Endodermal cell (in vitro differentiated cells): ENCODE results near the gene RAB7B. TPM values are rescaled to one million over a fixed set of nuclear protein-coding genes. Genes with fewer than 3 reads are reported as not detected.

Experiments used
- DNase-seq: peaks from one replicate; pipeline ENCODE4 v3.0.0-alpha.2; 2017
- H3K27ac ChIP-seq: 2 replicates; pipeline ENCODE4 v1.5.1; 2013; ENCODE audit warnings: mild to moderate bottlenecking, low read depth, low read length, moderate library complexity
- H3K27me3 ChIP-seq: 2 replicates; pipeline ENCODE4 v1.6.1; 2013; ENCODE audit warnings: mild to moderate bottlenecking, low read length, moderate library complexity; ENCODE audit not compliant: insufficient read depth, control insufficient read depth, poor library complexity, severe bottlenecking
- H3K36me3 ChIP-seq: 2 replicates; pipeline ENCODE4 v1.7.0; 2013; ENCODE audit warnings: mild to moderate bottlenecking, low read length, moderate library complexity; ENCODE audit not compliant: control insufficient read depth, insufficient read depth
- H3K4me1 ChIP-seq: one replicate; pipeline ENCODE4 v1.7.0; 2013; ENCODE audit warnings: low read length; ENCODE audit not compliant: control insufficient read depth, insufficient read depth
- H3K4me3 ChIP-seq: 2 replicates; pipeline ENCODE4 v1.5.1; 2013; ENCODE audit warnings: mild to moderate bottlenecking, low read length, moderate library complexity
- H3K9ac ChIP-seq: 2 replicates; pipeline ENCODE4 v1.6.1; 2013; ENCODE audit warnings: mild to moderate bottlenecking, low read length, moderate library complexity; ENCODE audit not compliant: poor library complexity, severe bottlenecking; ENCODE audit errors: extremely low read depth
- H3K9me3 ChIP-seq: 2 replicates; pipeline ENCODE4 v1.6.1; 2013; ENCODE audit warnings: mild to moderate bottlenecking, low read length, moderate library complexity; ENCODE audit not compliant: control insufficient read depth
- H3K27ac Mint-ChIP-seq: 2 replicates; pipeline ENCODE4 v1.8.0; 2020; ENCODE audit warnings: mixed read lengths
- H3K27me3 Mint-ChIP-seq: 2 replicates; pipeline ENCODE4 v1.8.0; 2021; ENCODE audit warnings: mild to moderate bottlenecking, mixed read lengths; ENCODE audit not compliant: insufficient read depth
- H3K36me3 Mint-ChIP-seq: 2 replicates; pipeline ENCODE4 v1.8.0; 2020; ENCODE audit warnings: low read depth, mixed read lengths
- H3K4me1 Mint-ChIP-seq: 2 replicates; pipeline ENCODE4 v1.8.0; 2020; ENCODE audit warnings: mixed read lengths
- H3K4me3 Mint-ChIP-seq: 2 replicates; pipeline ENCODE4 v1.8.0; 2020; ENCODE audit warnings: mild to moderate bottlenecking, moderate library complexity, mixed read lengths
- H3K9me3 Mint-ChIP-seq: 2 replicates; pipeline ENCODE4 v1.8.0; 2020; ENCODE audit warnings: mild to moderate bottlenecking, mixed read lengths
- WGBS, 2 experiments: methylation state at CpG; one replicate each; pipeline versions ENCODE4 v1.1.5 to v1.1.7; 2013; ENCODE audit warnings: missing lambda C conversion rate in 2 of 2, mixed read lengths in 1 of 2; ENCODE audit not compliant: insufficient coverage in 1 of 2, insufficient read length in 1 of 2; 5-methylcytosine and 5-hydroxymethylcytosine counted together
- total RNA-seq, 2 donors: library from RNA; stranded (reverse); fragmentation: NEBNext Ultra II Directional in 1 of 2; extraction: Animal tissue kit (Norgen Biotek cat#: 25700) in 1 of 2; gene quantifications; 2 replicates in 1 of 2; 3 replicates in 1 of 2; pipeline ENCODE4 v1.2.1, GENCODE V29; 2021
- TF ChIP-seq, protein P1 (sequence below): fragments of 200-600 bp; sonication (generic); conservative IDR thresholded peaks from 2 replicates; pipeline ENCODE4 v1.5.0; 2021; ENCODE audit warnings: antibody characterized with exemption, mild to moderate bottlenecking

Gene RAB7B
- total RNA-seq, 2 donors from 2014 or later, result not detected

DNA sequence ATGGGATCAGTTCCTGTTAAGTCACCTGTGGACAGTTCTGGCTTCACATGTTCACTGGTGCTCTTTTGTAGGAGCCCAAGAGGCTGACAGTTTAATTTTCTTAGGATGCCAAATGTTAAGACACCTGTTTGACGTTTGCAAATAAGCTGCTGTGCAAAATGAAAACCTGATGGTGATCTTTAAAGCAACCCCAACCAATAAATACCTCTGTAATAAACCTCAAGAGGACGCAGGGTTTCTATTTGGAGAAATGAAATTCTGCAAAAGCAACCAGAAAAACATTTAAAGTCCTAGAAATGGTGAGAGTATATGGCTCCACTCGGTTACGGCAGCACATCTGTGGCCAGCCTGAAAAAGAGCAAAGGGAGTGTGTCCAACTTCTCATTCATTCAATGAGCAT is 44.1 kb upstream of the RAB7B start:
- no peaks in the 10 kb centered on the region for H3K27me3 Mint-ChIP-seq
- WGBS, 2 experiments, result 89 to 100% methylated on average over 2 to 4 of the region's 4 CpGs
- no peak overlapping the region for H3K27ac Mint-ChIP-seq
- H3K4me3 Mint-ChIP-seq, result no peak overlapping the region
- DNase-seq, result no peak
- no peaks in the 10 kb centered on the region for H3K36me3 Mint-ChIP-seq
- H3K4me1 Mint-ChIP-seq, result peaks cover 10% of the 10 kb centered on the region
- Histone ChIP-seq H3K4me1 (peaks cover 3% of the 10 kb centered on the region), H3K27me3 (no peaks in the 10 kb centered on the region), H3K27ac (no peak overlapping the region), H3K4me3 (no peak overlapping the region), H3K9me3 (no peaks in the 10 kb centered on the region), H3K36me3 (no peaks in the 10 kb centered on the region), H3K9ac (no peak overlapping the region)
- TF ChIP-seq, protein P1, sequence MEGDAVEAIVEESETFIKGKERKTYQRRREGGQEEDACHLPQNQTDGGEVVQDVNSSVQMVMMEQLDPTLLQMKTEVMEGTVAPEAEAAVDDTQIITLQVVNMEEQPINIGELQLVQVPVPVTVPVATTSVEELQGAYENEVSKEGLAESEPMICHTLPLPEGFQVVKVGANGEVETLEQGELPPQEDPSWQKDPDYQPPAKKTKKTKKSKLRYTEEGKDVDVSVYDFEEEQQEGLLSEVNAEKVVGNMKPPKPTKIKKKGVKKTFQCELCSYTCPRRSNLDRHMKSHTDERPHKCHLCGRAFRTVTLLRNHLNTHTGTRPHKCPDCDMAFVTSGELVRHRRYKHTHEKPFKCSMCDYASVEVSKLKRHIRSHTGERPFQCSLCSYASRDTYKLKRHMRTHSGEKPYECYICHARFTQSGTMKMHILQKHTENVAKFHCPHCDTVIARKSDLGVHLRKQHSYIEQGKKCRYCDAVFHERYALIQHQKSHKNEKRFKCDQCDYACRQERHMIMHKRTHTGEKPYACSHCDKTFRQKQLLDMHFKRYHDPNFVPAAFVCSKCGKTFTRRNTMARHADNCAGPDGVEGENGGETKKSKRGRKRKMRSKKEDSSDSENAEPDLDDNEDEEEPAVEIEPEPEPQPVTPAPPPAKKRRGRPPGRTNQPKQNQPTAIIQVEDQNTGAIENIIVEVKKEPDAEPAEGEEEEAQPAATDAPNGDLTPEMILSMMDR, result no peak
- no peaks in the 10 kb centered on the region for H3K9me3 Mint-ChIP-seq

DNA sequence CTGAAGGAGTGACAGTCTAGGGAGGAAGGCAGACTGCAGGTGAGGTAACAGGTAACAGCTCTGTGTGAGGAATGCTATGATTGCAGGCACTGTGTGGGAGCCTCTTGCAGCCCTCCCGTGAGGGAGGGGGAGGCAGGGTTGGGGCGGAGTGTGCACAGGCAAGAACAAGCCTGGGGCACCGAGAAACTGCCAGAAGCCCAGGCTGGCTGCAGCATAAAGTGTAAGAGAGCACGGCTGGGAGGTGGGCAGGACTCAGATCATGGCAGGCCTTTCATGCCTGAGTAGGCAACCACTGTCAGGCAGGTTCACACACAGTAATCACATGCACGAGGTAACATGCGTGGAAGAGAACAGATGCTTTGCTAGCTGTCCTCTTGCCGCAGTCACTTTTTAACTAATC is 38.4 kb upstream of the RAB7B start:
- H3K4me3 Mint-ChIP-seq, result no peak overlapping the region
- peak overlapping the region; percentile 68 for H3K27ac Mint-ChIP-seq
- no peaks in the 10 kb centered on the region for H3K27me3 Mint-ChIP-seq
- Histone ChIP-seq H3K4me3 (no peak overlapping the region), H3K27ac (no peak overlapping the region), H3K9ac (no peak overlapping the region), H3K4me1 (no peaks in the 10 kb centered on the region), H3K36me3 (no peaks in the 10 kb centered on the region), H3K9me3 (no peaks in the 10 kb centered on the region), H3K27me3 (no peaks in the 10 kb centered on the region)
- H3K9me3 Mint-ChIP-seq, result no peaks in the 10 kb centered on the region
- H3K36me3 Mint-ChIP-seq, result no peaks in the 10 kb centered on the region
- TF ChIP-seq, protein P1, result no peak
- 64 to 77% methylated on average over 3 to 7 of the region's 7 CpGs for WGBS, 2 experiments
- peaks cover 6% of the 10 kb centered on the region for H3K4me1 Mint-ChIP-seq
- DNase-seq, result peak; percentile 80

DNA sequence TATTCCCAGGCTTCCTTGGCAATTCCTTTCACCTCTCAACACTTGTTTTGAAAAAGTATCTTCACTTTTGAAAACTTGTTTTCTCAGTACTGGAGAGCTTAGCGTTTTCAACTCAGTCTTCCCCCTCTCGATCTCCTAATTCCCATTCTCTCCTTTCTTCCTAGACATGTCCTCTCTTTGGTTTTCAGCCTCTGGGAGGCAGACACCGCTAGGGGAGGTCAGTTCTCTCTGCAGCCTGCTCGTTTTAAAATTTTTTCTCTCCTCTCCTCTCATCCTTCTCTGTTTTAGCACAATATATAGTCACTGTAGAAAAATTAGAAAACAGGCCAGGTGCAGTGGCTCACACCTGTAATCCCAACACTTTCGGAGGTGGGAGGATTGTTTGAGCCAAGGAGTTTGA is 37.1 kb upstream of the RAB7B start:
- Mint-ChIP-seq H3K4me3 (no peak overlapping the region), H3K27me3 (peaks cover 1% of the 10 kb centered on the region), H3K4me1 (peaks cover 4% of the 10 kb centered on the region), H3K9me3 (no peaks in the 10 kb centered on the region), H3K27ac (no peak overlapping the region), H3K36me3 (no peaks in the 10 kb centered on the region)
- no peak for DNase-seq
- TF ChIP-seq, protein P1, result no peak
- Histone ChIP-seq H3K9me3 (no peaks in the 10 kb centered on the region), H3K4me1 (no peaks in the 10 kb centered on the region), H3K4me3 (no peak overlapping the region), H3K36me3 (no peaks in the 10 kb centered on the region), H3K9ac (no peak overlapping the region), H3K27ac (no peak overlapping the region), H3K27me3 (peaks cover 2% of the 10 kb centered on the region)
- WGBS, 2 experiments, result 77 to 86% methylated on average over 4 to 5 of the region's 5 CpGs
